Mesendoderm (in vitro differentiated cells): ENCODE results near the gene CD86.

Experiments
- DNase-seq: peaks from one replicate; pipeline ENCODE4 v3.0.0; 2013
- H2AK5ac ChIP-seq: 2 replicates; pipeline ENCODE4 v1.6.1; 2013; ENCODE audit warnings: low read length, inconsistent platforms
- H2BK120ac ChIP-seq: 2 replicates; pipeline ENCODE4 v1.6.1; 2013; ENCODE audit warnings: low read depth, mild to moderate bottlenecking, low read length, moderate library complexity, mixed read lengths
- H2BK15ac ChIP-seq: replicated peaks from 2 replicates; pipeline ENCODE4 v1.6.1; 2013; ENCODE audit warnings: low read depth, mild to moderate bottlenecking, moderate library complexity
- H2BK5ac ChIP-seq: 2 replicates; pipeline ENCODE4 v1.6.1; 2013; ENCODE audit warnings: low read length, inconsistent platforms
- H3K18ac ChIP-seq: 2 replicates; pipeline ENCODE4 v1.6.1; 2013; ENCODE audit warnings: mild to moderate bottlenecking, low read length, mixed read lengths
- H3K23ac ChIP-seq: one replicate; pipeline ENCODE4 v1.6.1; 2013; ENCODE audit warnings: low read length
- H3K27ac ChIP-seq: 2 replicates; pipeline ENCODE4 v1.5.1; 2013; ENCODE audit warnings: low read depth, mild to moderate bottlenecking, inconsistent platforms, low read length, moderate library complexity
- H3K27me3 ChIP-seq: 2 replicates; pipeline ENCODE4 v1.6.1; 2013; ENCODE audit warnings: low read length, control low read depth, mild to moderate bottlenecking, inconsistent platforms; ENCODE audit not compliant: insufficient read depth, poor library complexity
- H3K36me3 ChIP-seq: 2 replicates; pipeline ENCODE4 v1.6.1; 2013; ENCODE audit warnings: low read length, inconsistent platforms; ENCODE audit not compliant: control insufficient read depth, insufficient read depth
- H3K4ac ChIP-seq: one replicate; pipeline ENCODE4 v1.6.1; 2013; ENCODE audit warnings: low read depth, mild to moderate bottlenecking, low read length, moderate library complexity
- H3K4me1 ChIP-seq: 2 replicates; pipeline ENCODE4 v1.6.1; 2013; ENCODE audit warnings: low read depth, low read length, inconsistent platforms; ENCODE audit not compliant: control insufficient read depth
- H3K4me2 ChIP-seq: 2 replicates; pipeline ENCODE4 v1.6.1; 2013; ENCODE audit warnings: low read length
- H3K4me3 ChIP-seq: 2 replicates; pipeline ENCODE4 v1.5.1; 2013; ENCODE audit warnings: mild to moderate bottlenecking, low read length
- H3K56ac ChIP-seq: one replicate; pipeline ENCODE4 v1.6.1; 2013; ENCODE audit warnings: low read length
- H3K79me1 ChIP-seq: 2 replicates; pipeline ENCODE4 v1.6.1; 2013; ENCODE audit warnings: low read length, inconsistent platforms
- H3K79me2 ChIP-seq: 2 replicates; pipeline ENCODE4 v1.6.1; 2013; ENCODE audit warnings: mild to moderate bottlenecking, low read length; ENCODE audit not compliant: control insufficient read depth, insufficient read depth
- H3K9ac ChIP-seq: 2 replicates; pipeline ENCODE4 v1.6.1; 2013; ENCODE audit warnings: low read length, inconsistent platforms
- H4K5ac ChIP-seq: one replicate; pipeline ENCODE4 v1.6.1; 2013; ENCODE audit warnings: low read length
- H4K8ac ChIP-seq: one replicate; pipeline ENCODE4 v1.6.1; 2013; ENCODE audit warnings: low read depth, mild to moderate bottlenecking, control low read depth, low read length, moderate library complexity
- WGBS: extraction: QIAGEN DNeasy Blood & Tissue Kit; methylation state at CpG from one replicate; pipeline ENCODE4 v1.1.7; 2013; ENCODE audit warnings: low lambda C conversion rate, missing lambda C conversion rate; ENCODE audit not compliant: insufficient coverage; ENCODE audit errors: extremely low coverage; 5-methylcytosine and 5-hydroxymethylcytosine counted together

Gene CD86

DNA sequence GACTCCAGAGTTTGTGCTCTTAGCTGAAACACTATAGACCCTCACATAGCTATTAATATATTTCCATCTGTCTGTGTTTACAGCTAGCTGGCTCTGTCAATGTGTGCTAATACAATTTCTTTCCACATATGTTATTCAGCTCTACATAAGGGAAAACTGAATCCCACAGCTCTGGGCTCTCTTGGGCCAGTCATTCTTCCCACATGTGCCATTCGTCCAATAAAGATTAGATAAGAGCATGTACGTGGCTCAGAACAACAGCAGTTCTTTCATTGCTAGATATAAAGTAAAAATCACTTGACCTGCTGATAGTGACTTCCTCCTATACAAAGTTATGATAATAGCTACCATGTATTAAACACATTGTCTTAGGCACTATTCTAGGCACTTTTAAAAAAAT is 30.4 kb upstream of the CD86 start:
- H3K79me2 ChIP-seq = no peaks in the 10 kb centered on the region
- H3K23ac ChIP-seq = no peak overlapping the region
- no peak overlapping the region for H4K5ac ChIP-seq
- no peak overlapping the region for H2BK5ac ChIP-seq
- no peaks in the 10 kb centered on the region for H3K27me3 ChIP-seq
- no peak overlapping the region for H3K18ac ChIP-seq
- no peak overlapping the region for H2BK120ac ChIP-seq
- no peak overlapping the region for H3K4me2 ChIP-seq
- H3K56ac ChIP-seq = no peak overlapping the region
- H2AK5ac ChIP-seq = no peak overlapping the region
- H3K27ac ChIP-seq = no peak overlapping the region
- H3K4me3 ChIP-seq = no peak overlapping the region
- H4K8ac ChIP-seq = no peak overlapping the region
- DNase-seq = no peak
- no peak overlapping the region for H3K4ac ChIP-seq
- no peaks in the 10 kb centered on the region for H3K79me1 ChIP-seq
- H3K4me1 ChIP-seq = no peaks in the 10 kb centered on the region
- no peak overlapping the region for H3K9ac ChIP-seq
- H3K36me3 ChIP-seq = no peaks in the 10 kb centered on the region
- H2BK15ac ChIP-seq = no peak overlapping the region
- WGBS = no CpG with 5 or more reads among the region's 2 CpGs

DNA sequence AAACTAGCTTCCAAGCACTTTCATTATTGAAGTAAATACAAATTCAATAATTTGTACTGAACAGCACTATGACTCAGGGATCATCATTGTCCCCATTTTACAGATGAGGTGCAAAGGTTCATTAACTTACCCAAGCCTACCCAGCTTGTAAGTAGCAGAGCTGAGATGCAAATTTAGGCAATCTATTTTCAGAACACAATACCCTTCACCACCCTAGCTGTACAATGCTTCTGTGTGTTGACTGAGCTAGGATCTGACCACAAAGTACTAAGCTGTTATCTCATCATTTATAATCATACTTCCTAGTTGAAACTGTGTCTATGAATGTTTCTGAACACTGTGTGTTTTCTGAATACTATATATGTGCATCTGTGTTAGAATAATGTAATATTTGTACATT is 29.9 kb upstream of the CD86 start:
- Histone ChIP-seq H3K9ac (no peak overlapping the region), H3K18ac (no peak overlapping the region), H2BK120ac (no peak overlapping the region), H3K4ac (no peak overlapping the region), H3K4me2 (no peak overlapping the region), H2BK15ac (no peak overlapping the region), H3K36me3 (no peaks in the 10 kb centered on the region), H4K5ac (no peak overlapping the region), H3K4me3 (no peak overlapping the region), H3K79me1 (no peaks in the 10 kb centered on the region), H3K23ac (no peak overlapping the region), H3K27me3 (no peaks in the 10 kb centered on the region), H3K27ac (no peak overlapping the region), H3K56ac (no peak overlapping the region), H3K4me1 (no peaks in the 10 kb centered on the region), H2AK5ac (no peak overlapping the region), H3K79me2 (no peaks in the 10 kb centered on the region), H2BK5ac (no peak overlapping the region), H4K8ac (no peak overlapping the region)
- no peak for DNase-seq

DNA sequence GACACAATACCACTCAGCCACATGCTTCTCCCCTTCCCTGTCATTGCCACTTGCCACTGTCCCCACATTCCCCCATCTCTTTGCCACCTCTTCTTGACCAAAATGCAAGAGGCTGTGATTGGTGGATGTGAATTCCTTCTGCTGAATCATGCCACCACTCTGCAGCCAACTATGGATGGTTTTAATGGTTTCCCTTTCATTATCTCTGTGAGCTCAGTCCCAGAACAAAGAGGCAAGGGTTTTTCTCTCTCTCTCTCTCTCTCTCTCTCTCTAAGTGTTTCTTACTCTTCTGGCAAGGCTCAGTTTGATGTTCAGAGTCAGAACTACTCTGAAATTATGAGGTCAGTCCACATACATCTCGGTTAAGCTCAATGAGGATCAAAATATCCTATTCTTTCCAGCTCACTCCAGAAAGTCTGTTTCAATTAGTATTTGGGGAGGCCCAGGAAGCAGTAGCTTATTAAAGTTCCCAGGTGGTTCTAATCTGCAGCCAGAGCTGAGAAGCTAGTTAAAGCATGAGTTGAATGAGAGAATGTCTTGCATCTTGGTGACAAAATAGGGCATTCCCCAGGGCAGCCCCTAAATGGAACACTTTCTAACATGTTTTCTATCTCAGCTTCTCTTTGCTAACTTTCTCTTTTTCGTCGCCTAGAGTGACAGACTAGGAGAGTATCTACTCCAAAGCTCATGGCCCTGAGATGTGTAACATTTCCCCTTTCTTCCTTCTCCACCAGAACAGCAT is 24.6 kb upstream of the CD86 start:
- Histone ChIP-seq H3K23ac (no peak overlapping the region), H3K27me3 (no peaks in the 10 kb centered on the region), H3K4me1 (no peaks in the 10 kb centered on the region), H3K9ac (no peak overlapping the region), H3K27ac (no peak overlapping the region), H4K5ac (no peak overlapping the region), H3K79me2 (no peaks in the 10 kb centered on the region), H3K36me3 (no peaks in the 10 kb centered on the region), H2BK5ac (no peak overlapping the region), H2AK5ac (no peak overlapping the region), H3K4me3 (no peak overlapping the region), H3K4me2 (no peak overlapping the region), H3K79me1 (no peaks in the 10 kb centered on the region), H4K8ac (no peak overlapping the region), H2BK15ac (no peak overlapping the region), H2BK120ac (no peak overlapping the region), H3K56ac (no peak overlapping the region), H3K18ac (no peak overlapping the region), H3K4ac (no peak overlapping the region)
- DNase-seq = no peak
- WGBS = no CpG with 5 or more reads among the region's 3 CpGs

DNA sequence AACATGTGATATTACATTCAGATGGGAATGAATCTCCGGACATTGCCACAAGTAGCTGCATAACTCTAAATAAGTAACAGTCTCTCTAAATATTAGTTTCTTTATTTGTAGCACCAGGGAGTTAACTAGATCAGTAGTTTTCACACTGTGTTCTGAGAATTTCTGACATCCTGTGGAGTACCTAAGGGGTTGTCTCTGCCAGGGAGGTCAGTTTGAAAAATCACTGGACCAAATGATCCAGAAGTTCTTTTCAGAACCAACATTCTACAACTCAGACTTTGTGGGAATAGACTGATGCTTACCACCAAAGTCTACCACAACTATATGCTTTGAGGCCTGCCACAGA is 24.1 kb upstream of the CD86 start:
- Histone ChIP-seq H4K8ac (no peak overlapping the region), H3K79me2 (no peaks in the 10 kb centered on the region), H3K4me1 (no peaks in the 10 kb centered on the region), H2AK5ac (no peak overlapping the region), H4K5ac (no peak overlapping the region), H3K4me2 (no peak overlapping the region), H3K4me3 (no peak overlapping the region), H3K18ac (no peak overlapping the region), H3K9ac (no peak overlapping the region), H3K56ac (no peak overlapping the region), H3K4ac (no peak overlapping the region), H3K79me1 (no peaks in the 10 kb centered on the region), H2BK120ac (no peak overlapping the region), H3K27me3 (no peaks in the 10 kb centered on the region), H2BK15ac (no peak overlapping the region), H2BK5ac (no peak overlapping the region), H3K36me3 (no peaks in the 10 kb centered on the region), H3K27ac (no peak overlapping the region), H3K23ac (no peak overlapping the region)
- no peak for DNase-seq
- WGBS = no CpG with 5 or more reads among the region's 1 CpG

DNA sequence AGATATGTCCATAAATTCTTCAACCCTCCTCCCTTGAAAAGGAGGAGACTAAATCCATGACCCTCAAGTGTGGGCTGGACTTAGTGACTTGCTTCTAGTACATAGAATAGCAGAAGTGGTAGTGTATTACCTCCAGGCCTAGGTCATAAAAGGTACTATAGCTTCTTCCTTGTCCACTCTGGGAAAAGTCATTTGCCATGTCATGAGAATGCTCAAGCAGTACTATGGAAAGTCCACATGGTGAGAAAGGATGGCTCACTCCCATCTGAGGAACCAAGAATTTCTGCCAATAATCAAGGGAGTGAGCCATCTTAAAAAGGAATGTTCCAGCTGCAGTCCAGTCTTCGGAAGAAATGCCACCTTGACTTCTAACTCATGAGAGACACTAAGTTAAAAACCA is 22.6 kb upstream of the CD86 start:
- no peak overlapping the region for H3K4me3 ChIP-seq
- H3K9ac ChIP-seq = no peak overlapping the region
- no peak overlapping the region for H3K27ac ChIP-seq
- no peak for DNase-seq
- H3K36me3 ChIP-seq = no peaks in the 10 kb centered on the region
- no peak overlapping the region for H3K4ac ChIP-seq
- no peak overlapping the region for H3K56ac ChIP-seq
- no CpG with 5 or more reads among the region's 1 CpG for WGBS
- H3K4me2 ChIP-seq = no peak overlapping the region
- no peaks in the 10 kb centered on the region for H3K79me2 ChIP-seq
- no peak overlapping the region for H3K23ac ChIP-seq
- no peak overlapping the region for H2BK120ac ChIP-seq
- H4K8ac ChIP-seq = no peak overlapping the region
- H3K18ac ChIP-seq = no peak overlapping the region
- H2BK15ac ChIP-seq = no peak overlapping the region
- no peak overlapping the region for H2BK5ac ChIP-seq
- no peak overlapping the region for H4K5ac ChIP-seq
- no peaks in the 10 kb centered on the region for H3K27me3 ChIP-seq
- no peaks in the 10 kb centered on the region for H3K79me1 ChIP-seq
- no peaks in the 10 kb centered on the region for H3K4me1 ChIP-seq
- H2AK5ac ChIP-seq = no peak overlapping the region

DNA sequence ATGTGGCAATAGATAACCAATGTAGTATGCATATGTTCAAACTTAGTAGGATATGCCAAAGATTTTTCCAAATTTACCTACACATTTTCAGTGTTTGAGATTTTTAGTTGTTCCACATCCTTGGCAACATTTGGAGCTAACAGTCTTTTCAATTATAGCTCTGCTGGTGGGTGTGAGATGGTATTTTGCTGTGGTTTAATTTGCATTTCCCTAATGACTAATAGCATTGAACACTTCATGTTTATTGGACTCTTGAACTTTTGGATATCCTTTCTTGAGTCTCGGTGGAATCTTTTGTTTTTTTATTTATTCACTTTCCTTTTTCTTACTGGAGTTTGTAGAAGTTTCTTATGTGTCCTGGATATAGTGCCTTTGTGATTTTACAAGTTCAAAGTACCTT is 22.1 kb upstream of the CD86 start:
- Histone ChIP-seq H3K18ac (no peak overlapping the region), H3K27ac (no peak overlapping the region), H4K8ac (no peak overlapping the region), H3K4me3 (no peak overlapping the region), H3K36me3 (no peaks in the 10 kb centered on the region), H2BK120ac (no peak overlapping the region), H3K79me2 (no peaks in the 10 kb centered on the region), H2BK15ac (no peak overlapping the region), H3K23ac (no peak overlapping the region), H3K4me2 (no peak overlapping the region), H3K4ac (no peak overlapping the region), H3K4me1 (no peaks in the 10 kb centered on the region), H3K56ac (no peak overlapping the region), H3K9ac (no peak overlapping the region), H2BK5ac (no peak overlapping the region), H2AK5ac (no peak overlapping the region), H3K27me3 (no peaks in the 10 kb centered on the region), H3K79me1 (no peaks in the 10 kb centered on the region), H4K5ac (no peak overlapping the region)
- WGBS = no CpG with 5 or more reads among the region's 1 CpG
- DNase-seq = no peak
